OCI-LY3 (cell line): ENCODE data around the gene RARG.

ENCODE experiments used
- H2AFZ ChIP-seq: fragments of 200-600, 300-600 bp; shearing (Covaris generic); 2 replicates; pipeline ENCODE4 v1.6.0; 2014; ENCODE audit warnings: antibody characterized with exemption, low read depth, low read length
- H3K27ac ChIP-seq: fragments of 200-600, 300-600 bp; sonication (generic); 2 replicates; pipeline ENCODE4 v1.5.1; 2014; ENCODE audit warnings: mild to moderate bottlenecking, low read length, moderate library complexity, mixed read lengths
- H3K27me3 ChIP-seq: fragments of 200-600, 300-600 bp; sonication (generic); 2 replicates; pipeline ENCODE4 v1.6.1; 2014; ENCODE audit warnings: low read depth, low read length, mixed read lengths
- H3K36me3 ChIP-seq: fragments of 200-600, 300-600 bp; sonication (generic); replicated peaks from 2 replicates; pipeline ENCODE3; 2014; ENCODE audit warnings: low read depth, low read length, mixed read lengths
- H3K4me1 ChIP-seq: fragments of 300-600, 200-600 bp; sonication (generic); 2 replicates; pipeline ENCODE4 v1.6.1; 2014; ENCODE audit warnings: low read length, mixed read lengths
- H3K4me2 ChIP-seq: fragments of 200-600, 300-600 bp; sonication (generic); 2 replicates; pipeline ENCODE4 v1.6.1; 2014; ENCODE audit warnings: low read length, mixed read lengths
- H3K4me3 ChIP-seq: fragments of 300-600, 200-600 bp; sonication (generic); 2 replicates; pipeline ENCODE4 v1.5.1; 2014; ENCODE audit warnings: antibody characterized with exemption, mild to moderate bottlenecking, low read length, moderate library complexity
- H3K79me2 ChIP-seq: fragments of 300-600, 200-600 bp; shearing (Covaris generic); 2 replicates; pipeline ENCODE4 v1.6.1; 2014; ENCODE audit warnings: mild to moderate bottlenecking, low read length, mixed read lengths
- H3K9ac ChIP-seq: fragments of 300-600, 200-600 bp; shearing (Covaris generic); 2 replicates; pipeline ENCODE4 v1.6.0; 2014; ENCODE audit warnings: mild to moderate bottlenecking, low read length, moderate library complexity
- H3K9me3 ChIP-seq: fragments of 200-600, 300-600 bp; shearing (Covaris generic); 2 replicates; pipeline ENCODE4 v1.6.1; 2014; ENCODE audit warnings: low read length, mixed read lengths; ENCODE audit not compliant: insufficient read depth
- H4K20me1 ChIP-seq: fragments of 200-600, 300-600 bp; sonication (generic); 2 replicates; pipeline ENCODE4 v1.6.1; 2016; ENCODE audit warnings: low read length, mixed read lengths; ENCODE audit not compliant: insufficient read depth
- CTCF ChIP-seq: fragments of 200-600, 300-600 bp; sonication (generic); IDR thresholded peaks from 2 replicates; pipeline ENCODE4 v1.5.1; 2014; ENCODE audit warnings: antibody characterized with exemption, low read length, low read depth
- EZH2phosphoT487 ChIP-seq: fragments of 200-600 bp; shearing (Covaris generic); IDR thresholded peaks from 2 replicates; pipeline ENCODE4 v1.6.1; 2018; ENCODE audit warnings: antibody characterized with exemption, mixed run types, low read depth

RARG gene

GRCh38 chr12:53224897-53225634, 6.9 kb downstream of the RARG start:
- no peaks in the 10 kb centered on the region for H3K9me3 ChIP-seq
- no peak overlapping the region for H3K27ac ChIP-seq
- no peak overlapping the region for H3K4me3 ChIP-seq
- H3K4me2 ChIP-seq: no peak overlapping the region
- TF ChIP-seq CTCF (no peak), EZH2phosphoT487 (no peak)
- no peaks in the 10 kb centered on the region for H3K79me2 ChIP-seq
- no peak overlapping the region for H3K9ac ChIP-seq
- no peak overlapping the region for H2AFZ ChIP-seq
- H4K20me1 ChIP-seq: no peaks in the 10 kb centered on the region
- no peaks in the 10 kb centered on the region for H3K27me3 ChIP-seq
- H3K36me3 ChIP-seq: no peaks in the 10 kb centered on the region
- H3K4me1 ChIP-seq: peaks cover 6% of the 10 kb centered on the region

GRCh38 chr12:53224061-53224896, 7.7 kb downstream of the RARG start:
- H3K4me3 ChIP-seq: no peak overlapping the region
- H3K9ac ChIP-seq: no peak overlapping the region
- H3K9me3 ChIP-seq: no peaks in the 10 kb centered on the region
- TF ChIP-seq CTCF (no peak), EZH2phosphoT487 (no peak)
- H4K20me1 ChIP-seq: no peaks in the 10 kb centered on the region
- H3K79me2 ChIP-seq: no peaks in the 10 kb centered on the region
- peaks cover 11% of the 10 kb centered on the region for H3K4me1 ChIP-seq
- no peak overlapping the region for H2AFZ ChIP-seq
- H3K27me3 ChIP-seq: peaks cover 7% of the 10 kb centered on the region
- no peak overlapping the region for H3K27ac ChIP-seq
- H3K4me2 ChIP-seq: no peak overlapping the region
- no peaks in the 10 kb centered on the region for H3K36me3 ChIP-seq

- no peaks in the 10 kb centered on the region for H3K9me3 ChIP-seq
- H4K20me1 ChIP-seq: no peaks in the 10 kb centered on the region
- H2AFZ ChIP-seq: no peak overlapping the region
- no peak overlapping the region for H3K9ac ChIP-seq
- H3K36me3 ChIP-seq: no peaks in the 10 kb centered on the region
- TF ChIP-seq EZH2phosphoT487 (no peak), CTCF (no peak)
- H3K79me2 ChIP-seq: no peaks in the 10 kb centered on the region
- H3K4me1 ChIP-seq: peaks cover 11% of the 10 kb centered on the region
- no peak overlapping the region for H3K27ac ChIP-seq
- H3K4me3 ChIP-seq: no peak overlapping the region
- H3K4me2 ChIP-seq: no peak overlapping the region
- H3K27me3 ChIP-seq: peaks cover 9% of the 10 kb centered on the region
Observed at GRCh38 chr12:53223389-53224060, 8.5 kb downstream of the RARG start.

GRCh38 chr12:53222806-53223261, 9.2 kb downstream of the RARG start:
- Histone ChIP-seq H3K9ac (no peak overlapping the region), H3K4me2 (no peak overlapping the region), H3K27ac (no peak overlapping the region), H3K4me3 (no peak overlapping the region), H4K20me1 (no peaks in the 10 kb centered on the region), H3K4me1 (peaks cover 11% of the 10 kb centered on the region), H2AFZ (no peak overlapping the region), H3K9me3 (no peaks in the 10 kb centered on the region), H3K27me3 (peaks cover 9% of the 10 kb centered on the region), H3K79me2 (no peaks in the 10 kb centered on the region), H3K36me3 (no peaks in the 10 kb centered on the region)
- no peak for TF ChIP-seq CTCF
- no peak for TF ChIP-seq EZH2phosphoT487
